ENCODE results near the gene ZNFX1. TPM values are rescaled to one million over a fixed set of nuclear protein-coding genes. Genes with fewer than 3 reads are reported as not detected.

The ZNFX1 gene
- total and polyA plus RNA-seq, 2 experiments from 2014 or later: 47.3 to 50.7 TPM

- Histone ChIP-seq H3K9ac (peak overlapping the region; percentile 19; the same call in 1 of the 2 replicates), H3K79me2 (ENCODE audit: insufficient read depth) (peaks cover 65% of the 10 kb centered on the region), H3K4me3 (no peak overlapping the region; the same call in 1 of the 2 replicates), H3K9me2 (ENCODE audit: insufficient read depth) (no peaks in the 10 kb centered on the region), H3K9me3 (ENCODE audit: low read depth) (no peaks in the 10 kb centered on the region), H3K27ac (peak overlapping the region; percentile 51), H3K4me1 (ENCODE audit: insufficient read depth) (peaks cover 37% of the 10 kb centered on the region), H3F3A (ENCODE audit: insufficient read depth) (peaks cover 100% of the 10 kb centered on the region), H4K20me1 (ENCODE audit: insufficient read depth) (peaks cover 50% of the 10 kb centered on the region), H3K27me3 (replicated peaks; ENCODE audit: insufficient read depth) (no peaks in the 10 kb centered on the region), H3K36me3 (ENCODE audit: low read depth) (peaks cover 83% of the 10 kb centered on the region), H3K4me2 (ENCODE audit: unreplicated experiment) (peak overlapping the region; percentile 23), H2AFZ (no peak overlapping the region)
- in situ Hi-C loops (cut with MboI): no loop called here
- TF ChIP-seq EZH2phosphoT487 (IDR thresholded peaks at IDR 0.05; ENCODE audit: insufficient read depth, low read depth) (no peak), EZH2 (IDR thresholded peaks at IDR 0.05; ENCODE audit: insufficient read depth, poor library complexity, severe bottlenecking) (no peak)
- peak; percentile 68 for DNase-seq
Observed at GRCh38 chr20:49287555-49288249, 9.8 kb upstream of the ZNFX1 start.

- no peaks in the 10 kb centered on the region for H3K9me3 ChIP-seq (ENCODE audit: low read depth)
Observed at GRCh38 chr20:49286689-49287551, 9.1 kb upstream of the ZNFX1 start.

GRCh38 chr20:49285813-49286494 is 8.1 kb upstream of the ZNFX1 start:
- peak overlapping the region; percentile 96 for H3K4me3 ChIP-seq
- H3F3A ChIP-seq (ENCODE audit: insufficient read depth): peaks cover 100% of the 10 kb centered on the region
- in situ Hi-C loops (cut with MboI): no loop called here
- H3K36me3 ChIP-seq (ENCODE audit: low read depth): peaks cover 97% of the 10 kb centered on the region
- H4K20me1 ChIP-seq (ENCODE audit: insufficient read depth): peaks cover 67% of the 10 kb centered on the region
- no peaks in the 10 kb centered on the region for H3K27me3 ChIP-seq (replicated peaks; ENCODE audit: insufficient read depth)
- no peak overlapping the region for H3K9ac ChIP-seq
- H3K4me1 ChIP-seq (ENCODE audit: insufficient read depth): peaks cover 50% of the 10 kb centered on the region
- no peak overlapping the region for H2AFZ ChIP-seq
- DNase-seq: no peak
- no peaks in the 10 kb centered on the region for H3K9me2 ChIP-seq (ENCODE audit: insufficient read depth)
- peaks cover 82% of the 10 kb centered on the region for H3K79me2 ChIP-seq (ENCODE audit: insufficient read depth)
- H3K9me3 ChIP-seq (ENCODE audit: low read depth): no peaks in the 10 kb centered on the region
- TF ChIP-seq EZH2phosphoT487 (IDR thresholded peaks at IDR 0.05; ENCODE audit: insufficient read depth, low read depth) (no peak), EZH2 (IDR thresholded peaks at IDR 0.05; ENCODE audit: insufficient read depth, poor library complexity, severe bottlenecking) (no peak)
- no peak overlapping the region for H3K27ac ChIP-seq
- peak overlapping the region; percentile 39 for H3K4me2 ChIP-seq (ENCODE audit: unreplicated experiment)
- WGBS, 2 experiments (ENCODE audit: low coverage in 1 of 2, low lambda C conversion rate in 2 of 2, missing lambda C conversion rate in 2 of 2): 67 to 73% methylated on average over 4 of the region's 4 CpGs

More at GRCh38 chr20:49286689-49287551, 9.1 kb upstream of the ZNFX1 start:
- in situ Hi-C loops (cut with MboI): no loop called here
- peak overlapping the region; percentile 51; the same call in 1 of the 2 replicates for H3K27ac ChIP-seq
- peak; percentile 38 for DNase-seq
- no peak overlapping the region for H2AFZ ChIP-seq
- H3F3A ChIP-seq (ENCODE audit: insufficient read depth): peaks cover 100% of the 10 kb centered on the region
- H4K20me1 ChIP-seq (ENCODE audit: insufficient read depth): peaks cover 57% of the 10 kb centered on the region
- H3K9me2 ChIP-seq (ENCODE audit: insufficient read depth): no peaks in the 10 kb centered on the region
- WGBS, 2 experiments (ENCODE audit: low coverage in 1 of 2, low lambda C conversion rate in 2 of 2, missing lambda C conversion rate in 2 of 2): 94 to 95% methylated on average over 16 of the region's 16 CpGs
- no peak overlapping the region for H3K4me3 ChIP-seq
- peaks cover 45% of the 10 kb centered on the region for H3K4me1 ChIP-seq (ENCODE audit: insufficient read depth)
- no peak overlapping the region for H3K9ac ChIP-seq
- peaks cover 73% of the 10 kb centered on the region for H3K79me2 ChIP-seq (ENCODE audit: insufficient read depth)
- H3K36me3 ChIP-seq (ENCODE audit: low read depth): peaks cover 91% of the 10 kb centered on the region
- peak overlapping the region; percentile 23 for H3K4me2 ChIP-seq (ENCODE audit: unreplicated experiment)
- TF ChIP-seq EZH2phosphoT487 (IDR thresholded peaks at IDR 0.05; ENCODE audit: insufficient read depth, low read depth) (no peak), EZH2 (IDR thresholded peaks at IDR 0.05; ENCODE audit: insufficient read depth, poor library complexity, severe bottlenecking) (no peak)
- H3K27me3 ChIP-seq (replicated peaks; ENCODE audit: insufficient read depth): no peaks in the 10 kb centered on the region

GRCh38 chr20:49285233-49285668 is 7.4 kb upstream of the ZNFX1 start:
- H3K9me3 ChIP-seq (ENCODE audit: low read depth): no peaks in the 10 kb centered on the region
- H3F3A ChIP-seq (ENCODE audit: insufficient read depth): peaks cover 100% of the 10 kb centered on the region
- TF ChIP-seq EZH2phosphoT487 (IDR thresholded peaks at IDR 0.05; ENCODE audit: insufficient read depth, low read depth) (no peak), EZH2 (IDR thresholded peaks at IDR 0.05; ENCODE audit: insufficient read depth, poor library complexity, severe bottlenecking) (no peak)
- 100% methylated on average over 1 of the region's 1 CpG for WGBS, 2 experiments (ENCODE audit: low coverage in 1 of 2, low lambda C conversion rate in 2 of 2, missing lambda C conversion rate in 2 of 2)
- no peaks in the 10 kb centered on the region for H3K27me3 ChIP-seq (replicated peaks; ENCODE audit: insufficient read depth)
- peaks cover 89% of the 10 kb centered on the region for H3K79me2 ChIP-seq (ENCODE audit: insufficient read depth)
- H3K4me2 ChIP-seq (ENCODE audit: unreplicated experiment): peak overlapping the region; percentile 39
- H4K20me1 ChIP-seq (ENCODE audit: insufficient read depth): peaks cover 70% of the 10 kb centered on the region
- H3K9me2 ChIP-seq (ENCODE audit: insufficient read depth): no peaks in the 10 kb centered on the region
- no peak overlapping the region for H3K9ac ChIP-seq
- peaks cover 97% of the 10 kb centered on the region for H3K36me3 ChIP-seq (ENCODE audit: low read depth)
- in situ Hi-C loops (cut with MboI): no loop called here
- DNase-seq: no peak
- peaks cover 56% of the 10 kb centered on the region for H3K4me1 ChIP-seq (ENCODE audit: insufficient read depth)
- peak overlapping the region; percentile 96 for H3K4me3 ChIP-seq
- no peak overlapping the region for H2AFZ ChIP-seq
- H3K27ac ChIP-seq: no peak overlapping the region

All from GM23248 (cell line).